ENCODE results near the gene SEMA3B.
A peak's percentile ranks its signal among the peaks of the same experiment; 100 is the strongest.

GRCh38 chr3:50227390-50228183 lies 41.4 kb upstream of the SEMA3B start:
- TF ChIP-seq CTCF (IDR thresholded peaks at IDR 0.05) (peak; percentile 76 to 99 (median 95)), POLR2A (IDR thresholded peaks at IDR 0.05) (peak in 2 of 3 donors; percentile 65 to 69)
